K562 (cell line): Measurements from ENCODE around the gene TUBD1. TPM values are rescaled to one million over a fixed set of nuclear protein-coding genes. Genes with fewer than 3 reads are reported as not detected.

Source experiments
- ATAC-seq: fragments of 200-7000 bp; cut with Tn5 transposase; 3 replicates; pipeline ENCODE4 v1.9.1; 2020; ENCODE audit warnings: moderate library complexity
- BruUV-seq: library from RNA; stranded (reverse); fragments of 400-500 nt; replicated peaks from 2 replicates; lab custom pipeline; 2021; lab: Mats Ljungman, UMichigan
- CTCF ChIA-PET: fragments of 300-600 bp; formaldehyde crosslinking; extraction: SDS; loops from one replicate; lab custom pipeline; 2021; ENCODE audit warnings: low intra/inter-chr PET ratio; lab: Yijun Ruan, JAX
- POLR2A ChIA-PET: fragments of 300-600, 350-650 bp; sonication (Branson Sonifier 250); formaldehyde crosslinking; extraction: SDS; loops from one replicate; lab custom pipeline; 2021; ENCODE audit warnings: antibody characterized with exemption, inconsistent platforms; lab: Yijun Ruan, JAX
- DNase-seq, 4 experiments: peaks; one replicate each; pipeline versions ENCODE4 v3.0.0 to v3.0.0-alpha.2; 2011 to 2018; ENCODE audit warnings: low spot score in 3 of 4, mixed read lengths in 3 of 4; ENCODE audit errors: extremely low read depth in 1 of 4
- FAIRE-seq: peaks from 2 replicates; lab custom pipeline; 2011; peaks lifted over from hg19 to GRCh38; lab: Jason Lieb, UNC
- H2AFZ ChIP-seq: 2 replicates; pipeline ENCODE4 v1.6.0; 2011; ENCODE audit warnings: low read depth, low read length, control low read depth, inconsistent platforms
- H3K27ac ChIP-seq: fragments of 200-600 bp; 3 replicates; pipeline ENCODE4 v1.8.0; 2011; ENCODE audit warnings: low read depth, mild to moderate bottlenecking, control low read depth, inconsistent platforms, low read length, moderate library complexity, mixed read lengths; ENCODE audit errors: extremely low read depth
- H3K27me3 ChIP-seq, 2 experiments: fragments of 300-600 bp in 1 of 2; 2 replicates in 1 of 2; 3 replicates in 1 of 2; pipeline versions ENCODE4 v1.6.0 to v1.8.0; 2011; ENCODE audit warnings: inconsistent platforms in 2 of 2, low read length in 2 of 2, mild to moderate bottlenecking in 1 of 2, mixed read lengths in 1 of 2, moderate library complexity in 1 of 2; ENCODE audit not compliant: control insufficient read depth in 2 of 2, insufficient read depth in 2 of 2
- H3K36me3 ChIP-seq: fragments of 300-600 bp; 3 replicates; pipeline ENCODE4 v1.8.0; 2011; ENCODE audit warnings: mild to moderate bottlenecking, low read length, inconsistent platforms; ENCODE audit not compliant: control insufficient read depth, insufficient read depth
- H3K4me1 ChIP-seq, 2 experiments: fragments of 200-600 bp in 1 of 2; replicated peaks in 1 of 2; 2 replicates in 1 of 2; 3 replicates in 1 of 2; pipeline versions ENCODE4 v1.5.1 to v1.8.0; 2011; ENCODE audit warnings: inconsistent platforms in 2 of 2, low read length in 2 of 2, mild to moderate bottlenecking in 1 of 2, mixed read lengths in 1 of 2, moderate library complexity in 1 of 2; ENCODE audit not compliant: control insufficient read depth in 2 of 2, insufficient read depth in 2 of 2
- H3K4me2 ChIP-seq: 2 replicates; pipeline ENCODE4 v1.6.1; 2011; ENCODE audit warnings: low read length, control low read depth, inconsistent platforms, mixed read lengths; ENCODE audit not compliant: insufficient read depth
- H3K4me3 ChIP-seq: fragments of 200-600 bp; sonication (generic), shearing (Covaris generic); 2 replicates; pipeline ENCODE4 v1.5.1; 2016; ENCODE audit warnings: control low read depth, inconsistent platforms
- H3K79me2 ChIP-seq: fragments of 200-600 bp; 3 replicates; pipeline ENCODE4 v1.8.0; 2011; ENCODE audit warnings: low read length, inconsistent platforms; ENCODE audit not compliant: control insufficient read depth, insufficient read depth
- H3K9ac ChIP-seq, 2 experiments: 2 replicates each; pipeline versions ENCODE4 v1.6.0 to v1.6.1; 2011; ENCODE audit warnings: low read depth in 2 of 2, low read length in 2 of 2, control low read depth in 1 of 2, inconsistent platforms in 1 of 2, mild to moderate bottlenecking in 1 of 2, mixed read lengths in 1 of 2; ENCODE audit not compliant: insufficient read depth in 1 of 2
- H3K9me1 ChIP-seq: one replicate; pipeline ENCODE4 v1.6.0; 2011; ENCODE audit warnings: inconsistent platforms, mild to moderate bottlenecking, low read length, moderate library complexity; ENCODE audit not compliant: control insufficient read depth, insufficient read depth
- H3K9me3 ChIP-seq: replicated peaks from 2 replicates; pipeline ENCODE4 v1.5.1; 2011; ENCODE audit warnings: low read depth, low read length, inconsistent platforms; ENCODE audit not compliant: control insufficient read depth, insufficient read depth
- H4K20me1 ChIP-seq: replicated peaks from 2 replicates; pipeline ENCODE4 v1.6.1; 2011; ENCODE audit warnings: low read length, inconsistent platforms, mixed read lengths; ENCODE audit not compliant: control insufficient read depth, insufficient read depth
- BRD9 ChIP-seq: fragments of 450-650 bp; IDR thresholded peaks from 2 replicates; pipeline ENCODE4 v1.6.1; 2018; ENCODE audit warnings: low read depth; ENCODE audit not compliant: partially characterized antibody
- CHD2 ChIP-seq: IDR thresholded peaks from 2 replicates; pipeline ENCODE4 v1.6.1; 2011; ENCODE audit warnings: low read depth, low read length
- NFE2L1 ChIP-seq: fragments of 450-650 bp; IDR thresholded peaks from 2 replicates; pipeline ENCODE4 v1.6.1; 2016; ENCODE audit warnings: missing genetic modification characterization, low read depth, mild to moderate bottlenecking, missing compliant biosample characterization, moderate library complexity, borderline replicate concordance
- ZBED1 ChIP-seq: IDR thresholded peaks from 2 replicates; pipeline ENCODE4 v1.6.1; 2014
- WGBS: fragments of 100-300 bp; shearing (Covaris generic); methylation state at CpG from one replicate; pipeline ENCODE4 v1.1.6; 2016; ENCODE audit warnings: low coverage, mixed read lengths; ENCODE audit not compliant: insufficient coverage; ENCODE audit errors: missing lambda C conversion rate; 5-methylcytosine and 5-hydroxymethylcytosine counted together
- in situ Hi-C: fragments of 300-500 bp; cut with MboI; formaldehyde crosslinking; loops from 4 replicates; pipeline ENCODE4 v1.15.0; 2018; ENCODE audit warnings: inconsistent platforms, mixed read lengths
- intact Hi-C: fragments of 100-400 bp; cut with micrococcal nuclease; formaldehyde crosslinking; loops from 2 replicates; pipeline ENCODE4 v1.14.2; 2022
- polyA plus RNA-seq, 8 experiments: library from polyadenylated mRNA; depleted of rRNA in 4 of 8; stranded (reverse) in 5 of 8; unstranded in 3 of 8; fragments of >200 nt; fragmentation: Nextera tagmentation in 2 of 8; fragmentation: Illumina TruSeq in 1 of 8; extraction: Ambion mirVana in 2 of 8; extraction: Trizol in 1 of 8; gene quantifications; 2 replicates each; pipeline versions ENCODE4 v1.2.1 to v1.2.3, GENCODE V29; 2011 to 2014; ENCODE audit warnings: inconsistent platforms in 1 of 8, missing spikeins in 1 of 8
- total RNA-seq, 7 experiments: library from RNA; depleted of rRNA in 6 of 7; stranded (reverse); fragments of >200 nt in 6 of 7; fragmentation: Illumina TruSeq in 2 of 7; extraction: Trizol in 2 of 7; gene quantifications; 2 replicates each; pipeline versions ENCODE4 v1.2.1 to v1.2.3, GENCODE V29; 2011 to 2021; ENCODE audit warnings: low replicate concordance in 1 of 7
- TF ChIP-seq, protein P1 (sequence below): fragments of 450-650 bp; IDR thresholded peaks from 2 replicates; pipeline ENCODE4 v1.6.1; 2017; ENCODE audit warnings: antibody characterized with exemption, mild to moderate bottlenecking

Gene TUBD1
- total and polyA plus RNA-seq, 9 of the 15 experiments (the other 6 are each of a cell fraction or from before 2014, with no cell fraction given), result 10.8 to 35.3 (median 17.9) TPM

DNA sequence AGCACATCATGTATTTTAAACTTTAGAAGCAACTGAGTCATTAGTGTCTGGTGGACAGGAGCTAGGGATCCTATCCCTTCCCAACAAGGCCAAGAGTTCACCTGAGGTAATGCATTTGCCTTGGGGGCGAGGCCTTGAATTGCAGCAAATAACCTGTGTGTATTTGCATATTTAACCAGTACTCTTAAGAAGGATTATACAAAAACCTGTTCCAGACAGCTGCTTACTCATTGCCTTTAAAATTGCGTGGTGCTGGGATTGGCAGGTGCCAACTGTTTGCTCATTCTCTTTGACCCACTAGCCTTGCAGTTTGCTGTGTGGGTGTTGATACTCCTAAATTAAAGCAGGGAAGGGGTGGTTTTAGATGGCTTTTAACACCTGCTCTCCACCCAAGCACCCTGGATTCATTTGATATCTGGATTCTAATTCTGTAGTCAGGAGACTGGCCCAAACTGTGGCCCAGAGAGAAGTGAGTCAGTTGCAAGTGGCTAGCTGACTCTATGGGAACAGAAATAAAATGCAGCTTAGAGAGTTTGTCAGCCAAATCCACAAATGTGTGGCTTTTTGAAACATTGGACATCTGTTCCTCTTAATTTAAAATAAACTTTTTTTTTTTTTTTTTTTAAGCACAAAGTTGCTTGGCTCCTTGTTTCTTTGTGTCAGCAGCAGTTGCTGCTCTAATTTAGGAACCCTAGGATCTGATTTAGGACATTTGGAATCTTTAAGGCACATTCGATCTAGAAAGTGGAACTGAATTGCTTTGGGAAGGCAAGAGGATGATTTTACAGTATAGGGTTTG is 46.9 kb downstream of the TUBD1 start:
- Histone ChIP-seq H3K27ac (peak overlapping the region; percentile 20; the same call in 1 of the 3 replicates), H3K27me3 (no peaks in the 10 kb centered on the region), H3K79me2 (peaks cover 26% of the 10 kb centered on the region), H3K4me3 (no peak overlapping the region), H3K9me3 (no peaks in the 10 kb centered on the region), H3K4me2 (no peak overlapping the region), H3K9me1 (no peaks in the 10 kb centered on the region), H3K4me1 (peaks cover 20 to 42% of the 10 kb centered on the region in 2 experiments), H2AFZ (no peak overlapping the region), H3K36me3 (peaks cover 15% of the 10 kb centered on the region), H4K20me1 (no peaks in the 10 kb centered on the region), H3K9ac (no peak overlapping the region)
- whole genome bisulfite sequencing, result 46% methylated on average over 3 of the region's 3 CpGs
- no peak for ATAC-seq
- intact Hi-C loops, result no loop called here
- ChIA-PET POLR2A (interaction anchor here (0.6 to 2.0 kb wide), 5 partner anchors 16 to 559 kb away, joined by 3 to 13 read pairs (median 3); no protein-coding TSS in a partner anchor), CTCF (interaction anchor here (0.5 to 0.6 kb wide), 2 partner anchors 28 to 96 kb away, joined by 3 to 5 read pairs; no protein-coding TSS in a partner anchor)
- no peak for FAIRE-seq
- peak; percentile 28 to 45 (median 38) for DNase-seq
- in situ Hi-C loops, result loop anchor here (5.0 kb wide), 1 partner anchor 88 kb away; no protein-coding TSS in a partner anchor
- BruUV-seq, result no TSS peak
- TF ChIP-seq, protein P1, sequence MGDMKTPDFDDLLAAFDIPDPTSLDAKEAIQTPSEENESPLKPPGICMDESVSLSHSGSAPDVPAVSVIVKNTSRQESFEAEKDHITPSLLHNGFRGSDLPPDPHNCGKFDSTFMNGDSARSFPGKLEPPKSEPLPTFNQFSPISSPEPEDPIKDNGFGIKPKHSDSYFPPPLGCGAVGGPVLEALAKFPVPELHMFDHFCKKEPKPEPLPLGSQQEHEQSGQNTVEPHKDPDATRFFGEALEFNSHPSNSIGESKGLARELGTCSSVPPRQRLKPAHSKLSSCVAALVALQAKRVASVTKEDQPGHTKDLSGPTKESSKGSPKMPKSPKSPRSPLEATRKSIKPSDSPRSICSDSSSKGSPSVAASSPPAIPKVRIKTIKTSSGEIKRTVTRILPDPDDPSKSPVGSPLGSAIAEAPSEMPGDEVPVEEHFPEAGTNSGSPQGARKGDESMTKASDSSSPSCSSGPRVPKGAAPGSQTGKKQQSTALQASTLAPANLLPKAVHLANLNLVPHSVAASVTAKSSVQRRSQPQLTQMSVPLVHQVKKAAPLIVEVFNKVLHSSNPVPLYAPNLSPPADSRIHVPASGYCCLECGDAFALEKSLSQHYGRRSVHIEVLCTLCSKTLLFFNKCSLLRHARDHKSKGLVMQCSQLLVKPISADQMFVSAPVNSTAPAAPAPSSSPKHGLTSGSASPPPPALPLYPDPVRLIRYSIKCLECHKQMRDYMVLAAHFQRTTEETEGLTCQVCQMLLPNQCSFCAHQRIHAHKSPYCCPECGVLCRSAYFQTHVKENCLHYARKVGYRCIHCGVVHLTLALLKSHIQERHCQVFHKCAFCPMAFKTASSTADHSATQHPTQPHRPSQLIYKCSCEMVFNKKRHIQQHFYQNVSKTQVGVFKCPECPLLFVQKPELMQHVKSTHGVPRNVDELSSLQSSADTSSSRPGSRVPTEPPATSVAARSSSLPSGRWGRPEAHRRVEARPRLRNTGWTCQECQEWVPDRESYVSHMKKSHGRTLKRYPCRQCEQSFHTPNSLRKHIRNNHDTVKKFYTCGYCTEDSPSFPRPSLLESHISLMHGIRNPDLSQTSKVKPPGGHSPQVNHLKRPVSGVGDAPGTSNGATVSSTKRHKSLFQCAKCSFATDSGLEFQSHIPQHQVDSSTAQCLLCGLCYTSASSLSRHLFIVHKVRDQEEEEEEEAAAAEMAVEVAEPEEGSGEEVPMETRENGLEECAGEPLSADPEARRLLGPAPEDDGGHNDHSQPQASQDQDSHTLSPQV, result peak; percentile 23; the same call in 1 of the 2 replicates
- TF ChIP-seq ZBED1 (0 out of 2 replicates have a peak, but pooled peaks have one; percentile 40), NFE2L1 (no peak), CHD2 (0 out of 2 replicates have a peak, but pooled peaks have one; percentile 46), BRD9 (no peak)
